Body of pancreas (tissue), 4 donors: ENCODE data around the gene WNT11.

Experiments
- POLR2A ChIP-seq, 3 donors: fragments of 450-650 bp; IDR thresholded peaks; one replicate each; pipeline ENCODE4 v1.6.1; 2016; ENCODE audit warnings: antibody characterized with exemption in 3 of 3, mild to moderate bottlenecking in 2 of 3
- TF ChIP-seq, protein P1 (sequence below), 7 experiments: fragments of 450-650 bp in 4 of 7; fragments of 200-600 bp in 3 of 7; sonication (generic) in 3 of 7; IDR thresholded peaks; one replicate each; pipeline ENCODE4 v1.5.1; 2016 to 2019; ENCODE audit warnings: antibody characterized with exemption in 7 of 7

GRCh38 chr11:76209973-76210930 lies 4.0 kb upstream of the WNT11 start:
- TF ChIP-seq, protein P1, sequence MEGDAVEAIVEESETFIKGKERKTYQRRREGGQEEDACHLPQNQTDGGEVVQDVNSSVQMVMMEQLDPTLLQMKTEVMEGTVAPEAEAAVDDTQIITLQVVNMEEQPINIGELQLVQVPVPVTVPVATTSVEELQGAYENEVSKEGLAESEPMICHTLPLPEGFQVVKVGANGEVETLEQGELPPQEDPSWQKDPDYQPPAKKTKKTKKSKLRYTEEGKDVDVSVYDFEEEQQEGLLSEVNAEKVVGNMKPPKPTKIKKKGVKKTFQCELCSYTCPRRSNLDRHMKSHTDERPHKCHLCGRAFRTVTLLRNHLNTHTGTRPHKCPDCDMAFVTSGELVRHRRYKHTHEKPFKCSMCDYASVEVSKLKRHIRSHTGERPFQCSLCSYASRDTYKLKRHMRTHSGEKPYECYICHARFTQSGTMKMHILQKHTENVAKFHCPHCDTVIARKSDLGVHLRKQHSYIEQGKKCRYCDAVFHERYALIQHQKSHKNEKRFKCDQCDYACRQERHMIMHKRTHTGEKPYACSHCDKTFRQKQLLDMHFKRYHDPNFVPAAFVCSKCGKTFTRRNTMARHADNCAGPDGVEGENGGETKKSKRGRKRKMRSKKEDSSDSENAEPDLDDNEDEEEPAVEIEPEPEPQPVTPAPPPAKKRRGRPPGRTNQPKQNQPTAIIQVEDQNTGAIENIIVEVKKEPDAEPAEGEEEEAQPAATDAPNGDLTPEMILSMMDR (IDR thresholded peaks at IDR 0.05) = no peak
- peak in 2 of 3 donors; percentile 63 to 76 for TF ChIP-seq POLR2A (IDR thresholded peaks at IDR 0.05)
